ENCODE results near the gene ECEL1.

DNA sequence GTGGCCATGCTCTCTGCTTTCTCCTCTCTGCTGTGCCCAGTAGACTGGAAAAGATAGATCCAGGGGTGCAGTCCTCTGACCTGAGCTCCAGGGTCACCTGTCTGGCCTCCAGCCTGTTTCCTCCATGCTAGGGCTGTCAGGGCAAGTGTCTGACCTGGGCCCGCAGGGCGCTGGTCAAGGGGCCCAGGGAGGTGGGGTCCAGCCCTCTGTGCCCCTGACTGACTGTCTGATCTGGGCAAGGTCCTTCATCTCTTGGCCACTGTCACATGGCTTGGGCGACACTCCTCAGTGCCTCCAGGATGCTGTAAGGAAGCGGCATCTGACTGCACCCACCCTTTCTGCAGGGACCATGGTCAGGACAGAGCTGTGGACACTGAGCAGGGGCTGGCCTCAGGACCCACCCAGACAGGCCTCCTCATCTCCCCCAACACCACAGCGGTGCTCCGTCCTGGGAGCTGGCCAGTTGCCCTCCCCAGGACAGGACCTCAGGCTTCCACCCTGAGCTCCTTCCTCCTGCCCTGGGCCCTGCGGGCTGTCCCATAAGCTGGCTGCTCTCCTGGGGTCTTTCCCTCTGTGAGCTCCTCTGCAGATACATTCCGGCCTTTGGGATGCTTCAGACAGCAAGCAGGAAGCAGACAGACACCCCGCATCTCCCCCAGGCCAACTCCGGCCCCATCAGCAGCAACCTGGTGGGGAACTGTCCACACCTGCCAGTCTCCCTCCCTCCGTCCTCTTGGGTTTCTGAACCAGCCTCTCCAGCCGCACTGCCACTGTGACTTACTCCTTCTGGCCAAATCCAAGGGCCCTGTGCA is 52.9 kb downstream of the ECEL1 start:
- TF ChIP-seq, protein P1, sequence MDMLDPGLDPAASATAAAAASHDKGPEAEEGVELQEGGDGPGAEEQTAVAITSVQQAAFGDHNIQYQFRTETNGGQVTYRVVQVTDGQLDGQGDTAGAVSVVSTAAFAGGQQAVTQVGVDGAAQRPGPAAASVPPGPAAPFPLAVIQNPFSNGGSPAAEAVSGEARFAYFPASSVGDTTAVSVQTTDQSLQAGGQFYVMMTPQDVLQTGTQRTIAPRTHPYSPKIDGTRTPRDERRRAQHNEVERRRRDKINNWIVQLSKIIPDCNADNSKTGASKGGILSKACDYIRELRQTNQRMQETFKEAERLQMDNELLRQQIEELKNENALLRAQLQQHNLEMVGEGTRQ (CRISPR knock-in tag; IDR thresholded peaks at IDR 0.05) = no peak
- TF ChIP-seq ZEB2 (IDR thresholded peaks at IDR 0.05) (no peak), XRCC5 (IDR thresholded peaks at IDR 0.05; ENCODE audit: low read depth, low read length) (no peak), POLR2A (conservative IDR thresholded peaks at IDR 0.05) (no peak)
